Astrocyte (in vitro differentiated cells and primary cell): ENCODE measurements around the gene SHFL.

Experiments
- EZH2 ChIP-seq: IDR thresholded peaks from 2 replicates; pipeline ENCODE4 v1.6.1; 2012; ENCODE audit warnings: mild to moderate bottlenecking, low read length, inconsistent platforms; ENCODE audit not compliant: insufficient read depth
- TF ChIP-seq, protein P1 (sequence below): IDR thresholded peaks from 2 replicates; pipeline ENCODE4 v1.5.1; 2011; ENCODE audit warnings: low read depth, mild to moderate bottlenecking, inconsistent platforms, low read length, moderate library complexity; ENCODE audit not compliant: insufficient read depth

DNA sequence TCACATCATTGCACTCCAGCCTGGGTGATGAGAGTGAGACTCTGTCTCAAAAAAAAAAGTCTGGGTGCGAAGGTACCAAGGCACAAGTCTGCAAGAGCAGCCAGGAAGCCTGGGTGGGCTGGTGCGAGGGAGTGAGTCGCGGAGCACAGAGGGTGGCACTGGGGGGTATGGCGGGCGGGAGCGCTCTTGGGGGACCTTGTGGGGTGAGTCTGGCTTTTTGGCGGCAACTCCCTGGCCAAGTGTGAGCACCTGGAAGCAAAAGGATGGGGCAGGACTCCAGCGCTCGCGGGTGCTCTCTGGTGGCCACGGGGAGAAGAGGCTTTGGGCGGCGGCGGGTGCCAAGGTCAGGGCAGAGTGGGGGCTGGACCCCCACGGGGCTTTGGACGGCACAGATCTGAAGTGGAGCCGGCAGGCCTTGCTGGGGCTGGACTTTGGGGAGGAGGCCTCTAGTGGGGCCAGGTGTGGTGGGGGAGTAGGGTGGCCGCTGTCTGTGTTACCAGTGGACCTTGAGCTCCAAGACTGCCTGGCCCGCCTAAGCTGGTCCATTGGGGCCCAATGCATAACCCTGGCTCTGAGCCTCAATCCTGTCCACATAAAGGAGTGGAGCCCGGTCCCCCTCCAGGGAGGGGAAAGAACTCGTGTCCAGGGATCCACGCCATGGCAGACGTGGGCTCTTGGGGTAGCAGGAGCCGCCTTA is 26.9 kb downstream of the SHFL start:
- TF ChIP-seq, protein P1, sequence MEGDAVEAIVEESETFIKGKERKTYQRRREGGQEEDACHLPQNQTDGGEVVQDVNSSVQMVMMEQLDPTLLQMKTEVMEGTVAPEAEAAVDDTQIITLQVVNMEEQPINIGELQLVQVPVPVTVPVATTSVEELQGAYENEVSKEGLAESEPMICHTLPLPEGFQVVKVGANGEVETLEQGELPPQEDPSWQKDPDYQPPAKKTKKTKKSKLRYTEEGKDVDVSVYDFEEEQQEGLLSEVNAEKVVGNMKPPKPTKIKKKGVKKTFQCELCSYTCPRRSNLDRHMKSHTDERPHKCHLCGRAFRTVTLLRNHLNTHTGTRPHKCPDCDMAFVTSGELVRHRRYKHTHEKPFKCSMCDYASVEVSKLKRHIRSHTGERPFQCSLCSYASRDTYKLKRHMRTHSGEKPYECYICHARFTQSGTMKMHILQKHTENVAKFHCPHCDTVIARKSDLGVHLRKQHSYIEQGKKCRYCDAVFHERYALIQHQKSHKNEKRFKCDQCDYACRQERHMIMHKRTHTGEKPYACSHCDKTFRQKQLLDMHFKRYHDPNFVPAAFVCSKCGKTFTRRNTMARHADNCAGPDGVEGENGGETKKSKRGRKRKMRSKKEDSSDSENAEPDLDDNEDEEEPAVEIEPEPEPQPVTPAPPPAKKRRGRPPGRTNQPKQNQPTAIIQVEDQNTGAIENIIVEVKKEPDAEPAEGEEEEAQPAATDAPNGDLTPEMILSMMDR = peak; percentile 22
- no peak for TF ChIP-seq EZH2
